GM18502 (cell line): ENCODE results near the gene GMDS.

Experiments used
- ATAC-seq: cut with Tn5 transposase; IDR thresholded peaks from one replicate; pipeline ENCODE4 v1.9.1; 2021; ENCODE audit warnings: mild to moderate bottlenecking; ENCODE audit not compliant: unreplicated experiment, poor library complexity

GMDS gene

DNA sequence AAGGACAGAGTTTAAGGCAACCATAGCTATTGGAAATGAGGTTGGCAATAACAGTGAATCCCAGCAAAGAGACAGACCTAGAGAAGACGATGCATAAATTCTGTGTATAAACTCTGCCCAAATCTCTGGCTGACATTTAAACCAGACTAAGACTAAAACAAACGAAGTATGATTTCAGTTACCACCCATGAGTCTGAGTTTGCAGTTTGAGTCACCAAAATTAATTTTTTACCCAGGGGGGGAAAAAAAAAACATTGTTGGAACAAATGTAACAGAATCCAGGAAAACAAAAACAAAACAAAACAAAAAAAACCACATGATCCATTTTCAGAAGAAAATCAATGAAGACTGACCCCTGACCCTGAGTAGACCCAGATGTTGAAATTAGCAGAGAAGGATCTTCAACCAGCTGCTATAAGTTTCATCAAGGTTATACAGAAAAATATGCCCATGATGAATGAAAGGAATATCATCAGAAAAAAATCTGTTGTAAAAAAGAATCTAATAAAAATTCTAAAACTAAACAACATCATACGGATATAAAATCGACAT is 190.8 kb downstream of the GMDS start:
- ATAC-seq = no peak

DNA sequence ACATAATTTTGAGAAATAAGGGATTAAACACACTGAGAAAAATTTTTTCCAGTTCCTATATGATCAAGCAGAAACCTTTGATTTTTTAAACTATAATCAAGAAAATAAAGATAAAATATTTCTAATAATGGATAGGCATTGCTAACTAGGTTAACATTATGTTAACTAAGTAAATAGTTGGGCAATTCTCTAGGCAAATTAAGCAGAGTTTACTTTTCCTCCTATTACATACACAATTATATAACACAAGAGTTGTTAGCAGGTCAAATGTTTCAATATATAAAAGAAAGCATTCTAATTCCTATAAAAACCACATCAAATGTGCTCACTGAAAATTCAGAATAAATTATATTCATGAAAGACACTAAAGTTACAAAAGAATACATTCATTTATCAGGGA is 191.7 kb downstream of the GMDS start:
- ATAC-seq = no peak

DNA sequence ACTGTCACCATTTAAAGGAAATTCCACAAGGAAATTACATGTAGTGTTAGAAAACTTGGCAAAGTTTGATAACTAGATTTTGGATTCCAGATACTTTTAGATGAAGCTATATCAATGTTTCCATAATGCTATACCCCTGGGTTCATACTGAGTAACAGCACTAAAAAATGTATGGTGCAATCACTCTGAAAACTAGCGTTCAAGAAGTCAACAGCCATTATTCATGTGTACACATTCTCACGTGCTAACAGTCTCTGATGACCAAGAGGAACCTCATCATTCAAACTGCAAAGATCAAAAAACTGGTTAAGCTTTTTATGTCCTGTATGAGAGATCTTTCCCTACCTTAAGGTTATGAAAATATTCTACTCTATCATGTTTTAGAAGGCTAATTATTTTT is 197.6 kb downstream of the GMDS start:
- no peak for ATAC-seq

- no peak for ATAC-seq
Measured at GRCh38 chr6:2044192-2044591, 201.2 kb downstream of the GMDS start.

- no peak for ATAC-seq
Measured at GRCh38 chr6:2042956-2043648, 202.3 kb downstream of the GMDS start.

GRCh38 chr6:2038092-2038491 is 207.3 kb downstream of the GMDS start:
- ATAC-seq = no peak

GRCh38 chr6:2037237-2037926 is 208.0 kb downstream of the GMDS start:
- ATAC-seq = no peak

DNA sequence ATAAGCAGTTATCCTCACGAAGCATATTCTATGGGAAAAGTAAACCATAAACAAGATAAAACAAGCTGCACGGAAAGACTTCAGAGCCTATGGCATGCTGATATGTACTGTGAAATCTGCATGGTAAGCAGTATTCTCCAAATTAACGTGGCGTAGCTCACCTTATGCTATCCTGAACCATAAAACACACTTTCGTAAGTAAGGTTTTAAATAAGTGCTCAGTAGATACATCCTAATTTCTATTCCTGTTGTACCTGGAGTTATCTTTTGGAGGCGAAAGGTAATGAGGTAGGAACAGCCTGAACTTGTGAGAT is 208.7 kb downstream of the GMDS start:
- no peak for ATAC-seq

GRCh38 chr6:2035826-2036709 is 209.3 kb downstream of the GMDS start:
- no peak for ATAC-seq

DNA sequence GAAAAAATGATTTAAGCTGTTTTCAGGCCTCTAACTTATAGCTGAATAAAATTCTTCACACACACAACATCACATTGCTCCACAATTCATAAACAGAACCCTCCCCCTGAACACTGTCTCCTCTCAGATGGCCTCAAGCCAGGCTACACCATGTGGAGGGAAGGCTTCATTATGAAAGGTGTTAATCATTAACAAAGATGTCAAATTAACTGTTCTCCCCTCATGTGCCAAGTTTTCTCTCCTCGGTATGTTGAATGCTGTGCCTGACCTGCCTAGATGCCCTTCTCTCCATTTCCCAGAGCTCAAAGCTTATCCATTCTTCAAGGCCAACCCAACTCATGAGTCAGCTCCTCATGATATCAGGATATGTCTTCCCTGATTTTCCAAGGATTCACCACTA is 210.4 kb downstream of the GMDS start:
- ATAC-seq = no peak

DNA sequence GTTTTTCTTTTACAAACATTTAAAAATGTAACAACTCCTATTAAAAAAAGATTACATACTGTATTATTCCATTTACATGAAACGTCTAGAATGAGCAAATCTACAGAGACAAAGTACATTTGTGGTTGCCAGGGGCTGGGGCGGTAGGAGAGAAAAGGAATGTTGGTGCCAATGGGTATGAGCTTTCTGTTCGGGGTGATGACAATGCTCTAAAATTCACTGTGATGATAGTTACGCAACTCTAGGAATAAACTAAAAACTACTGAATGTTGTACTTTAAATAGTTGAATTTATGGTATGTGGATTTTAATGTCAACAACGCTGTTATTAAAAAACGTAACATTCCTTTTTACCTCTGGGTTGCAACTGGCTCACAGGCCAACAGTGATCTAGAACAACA is 211.1 kb downstream of the GMDS start:
- no peak for ATAC-seq

DNA sequence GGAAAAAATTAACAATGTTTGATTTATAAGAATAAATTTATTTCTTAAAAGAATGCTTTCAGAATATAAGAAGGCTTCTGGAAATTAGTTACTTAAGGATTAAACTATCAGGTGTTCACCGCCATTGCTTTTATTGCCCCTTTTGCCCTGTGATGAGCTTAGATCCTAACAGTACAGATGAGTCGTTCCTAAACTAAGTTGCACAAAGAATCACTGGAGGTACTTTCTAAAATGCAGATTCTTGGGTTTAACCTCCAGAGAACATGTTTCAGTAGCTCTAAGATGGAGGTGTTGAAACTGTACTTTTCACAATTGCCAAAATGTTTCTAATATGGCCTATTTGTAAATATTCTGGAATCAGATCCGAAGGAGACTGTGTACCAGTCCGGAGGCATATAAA is 211.9 kb downstream of the GMDS start:
- no peak for ATAC-seq

DNA sequence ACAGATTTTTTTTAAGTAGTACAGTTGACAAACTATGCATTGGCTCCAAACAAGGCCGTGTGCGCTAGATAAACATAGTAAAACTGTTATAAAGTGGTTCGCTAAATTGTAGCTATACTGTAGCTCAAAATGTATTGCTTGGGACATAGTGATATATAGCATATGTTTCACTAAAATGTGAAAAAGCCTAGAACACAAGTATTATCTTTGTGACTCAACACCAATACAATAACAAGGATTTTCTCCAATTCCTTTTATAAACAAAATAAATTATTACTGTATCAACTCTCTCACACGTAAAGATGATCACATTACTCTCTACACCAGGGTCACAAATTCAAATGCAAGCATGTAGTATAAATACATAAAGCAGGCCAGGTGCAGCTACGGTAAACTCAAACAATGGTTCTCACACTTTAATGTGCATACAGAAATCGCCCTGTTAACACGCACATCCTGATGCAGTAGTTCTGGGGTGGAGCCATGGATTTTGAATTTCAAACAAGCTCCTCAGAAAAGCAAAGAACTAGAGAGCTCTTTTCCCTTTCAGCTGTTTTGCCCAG is 214.6 kb downstream of the GMDS start:
- ATAC-seq = no peak

DNA sequence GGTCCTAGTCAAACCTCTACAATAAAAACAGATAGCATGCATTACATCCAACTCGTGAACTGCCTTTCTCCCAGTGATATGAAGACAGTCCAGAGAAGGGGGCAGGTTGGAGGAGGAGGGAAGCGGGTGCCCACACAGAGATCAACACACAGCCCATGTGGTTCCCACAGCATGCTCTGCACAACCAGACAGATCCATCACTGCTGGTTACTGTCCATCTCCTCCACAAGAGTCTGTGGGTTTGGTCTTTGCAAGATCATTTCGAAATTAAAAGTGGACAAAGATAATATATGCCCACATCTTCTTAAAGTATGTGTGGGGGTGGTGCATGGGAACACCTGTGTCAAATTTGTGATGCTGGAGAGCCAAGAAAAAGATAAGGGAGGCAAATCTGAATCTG is 215.5 kb downstream of the GMDS start:
- ATAC-seq = no peak

GRCh38 chr6:2029130-2029794 is 216.1 kb downstream of the GMDS start:
- no peak for ATAC-seq

- ATAC-seq = peak; percentile 63
Measured at GRCh38 chr6:2028457-2029038, 216.9 kb downstream of the GMDS start.

- ATAC-seq = no peak
Measured at GRCh38 chr6:2026133-2026532, 219.3 kb downstream of the GMDS start.

DNA sequence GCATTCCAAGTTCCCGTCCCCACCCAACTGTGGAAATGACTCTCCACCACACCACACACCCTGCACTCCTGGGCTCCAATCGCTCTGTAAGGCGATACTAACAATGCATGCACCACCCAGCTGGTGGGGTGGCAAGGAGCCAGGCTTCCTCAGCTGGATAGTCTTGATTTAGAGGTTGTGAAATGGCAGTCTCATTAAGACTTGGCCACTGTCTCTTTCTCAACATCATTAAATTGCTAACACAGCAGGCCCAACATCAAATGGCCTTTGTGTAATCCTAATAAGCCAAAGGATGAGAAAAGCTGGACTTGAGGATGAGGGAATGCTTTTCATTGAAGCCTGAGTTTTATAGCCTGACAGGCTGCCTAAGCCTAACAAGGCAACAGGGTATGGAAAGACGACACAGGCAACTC is 223.7 kb downstream of the GMDS start:
- ATAC-seq = no peak

DNA sequence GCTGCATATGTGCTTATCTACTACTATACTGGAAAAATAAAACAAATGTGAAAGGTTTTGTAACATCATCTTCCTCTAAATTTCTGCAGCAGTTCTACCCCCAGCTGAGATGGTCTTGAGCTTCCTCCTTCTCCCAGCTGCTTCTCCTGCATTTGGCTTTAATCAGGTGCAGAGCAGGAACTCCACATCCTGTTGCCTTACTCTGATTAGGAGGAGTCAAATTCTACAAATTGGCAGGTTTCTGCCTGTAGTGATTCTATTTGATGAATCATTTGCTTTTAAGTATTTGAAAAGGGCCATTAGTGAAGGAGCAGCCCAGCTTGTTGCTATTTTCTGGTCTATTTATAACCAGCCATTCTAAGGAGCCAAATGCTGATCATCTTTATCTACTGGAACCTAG is 224.5 kb downstream of the GMDS start:
- no peak for ATAC-seq

DNA sequence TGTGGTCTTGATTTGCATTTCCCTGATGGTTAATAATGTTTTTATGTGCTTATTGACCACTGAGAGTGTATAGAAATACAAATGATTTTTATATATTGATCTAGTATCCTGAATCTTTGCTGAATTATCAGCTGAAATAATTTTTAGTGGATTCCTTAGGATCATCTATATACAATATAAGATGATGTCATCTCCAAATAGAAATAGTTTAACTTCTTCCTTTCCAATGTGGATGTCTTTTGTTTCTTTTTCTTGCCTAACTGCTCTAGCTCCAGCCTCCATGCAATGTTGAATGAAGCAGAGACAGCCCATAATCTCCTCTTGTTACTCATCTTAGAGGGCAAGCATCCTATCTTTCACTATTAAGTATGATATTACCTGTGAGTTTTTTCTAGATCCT is 226.4 kb downstream of the GMDS start:
- ATAC-seq = no peak
